Activated T-helper 9 cell treated with anti-CD3 and anti-CD28 coated beads, Interleukin-2, amount 50 U/mL, for 16 hours (primary cell): ENCODE data around the gene PRKD1.

Source experiments
- DNase-seq: peaks from one replicate; pipeline ENCODE4 v3.0.0-alpha.2; 2020; ENCODE audit warnings: low read depth

PRKD1 gene

DNA sequence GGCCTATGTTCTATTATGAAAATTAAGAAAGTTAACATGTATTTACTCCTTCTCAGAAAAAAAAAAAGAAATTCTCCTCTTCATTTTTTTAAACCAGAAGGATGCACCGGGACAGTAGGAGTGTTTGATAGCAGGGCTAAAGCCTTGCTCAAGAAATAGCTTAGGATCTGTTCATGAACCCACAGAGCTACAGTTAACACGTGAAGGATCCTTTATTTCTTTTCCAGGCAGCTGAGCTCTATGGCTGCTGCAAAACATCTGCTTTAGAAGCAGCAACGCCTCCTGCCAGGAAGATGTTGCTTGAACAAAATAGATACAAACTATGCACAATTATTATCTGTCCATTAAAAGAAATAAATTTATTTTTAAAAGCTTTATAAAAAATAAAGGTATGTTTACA lies 254.8 kb downstream of the PRKD1 start:
- no peak for DNase-seq

DNA sequence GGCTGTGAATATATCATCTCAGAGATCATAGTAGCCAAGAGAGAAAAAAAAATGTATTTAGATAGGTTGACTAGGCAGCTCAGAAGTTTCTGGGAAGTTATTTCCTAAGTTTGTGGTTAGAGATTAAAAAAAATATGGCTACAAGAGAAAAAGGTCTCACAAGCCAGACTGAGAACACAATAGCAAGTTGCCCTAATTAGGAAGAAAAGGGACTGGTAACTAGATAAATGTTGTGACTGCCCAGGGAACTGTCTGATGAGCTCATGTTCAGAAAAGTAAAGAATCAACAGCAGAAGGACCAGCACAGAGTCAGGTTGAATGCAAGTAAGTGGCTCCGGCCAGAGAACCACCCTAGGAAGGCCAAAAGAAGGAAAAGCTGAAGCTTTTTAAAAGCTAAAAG lies 256.6 kb downstream of the PRKD1 start:
- no peak for DNase-seq

DNA sequence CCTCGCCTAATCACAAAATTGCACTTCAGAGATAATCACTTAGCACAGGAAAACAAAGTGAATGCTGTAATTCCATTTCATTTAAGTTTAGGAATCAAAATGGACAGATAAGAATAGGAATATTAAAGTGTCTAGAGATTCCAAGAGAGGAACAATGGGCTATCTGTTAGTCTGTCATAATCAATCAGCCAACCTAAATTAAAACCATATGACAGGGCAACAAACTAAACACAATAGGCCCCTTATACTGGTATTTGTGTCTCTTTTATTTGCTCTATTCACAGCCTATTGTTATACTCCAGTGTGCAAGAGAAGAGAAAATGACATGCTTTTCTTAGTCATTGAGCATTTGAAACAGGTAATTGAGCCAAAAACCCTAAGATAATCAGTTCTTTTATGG lies 259.4 kb downstream of the PRKD1 start:
- DNase-seq, result no peak

DNA sequence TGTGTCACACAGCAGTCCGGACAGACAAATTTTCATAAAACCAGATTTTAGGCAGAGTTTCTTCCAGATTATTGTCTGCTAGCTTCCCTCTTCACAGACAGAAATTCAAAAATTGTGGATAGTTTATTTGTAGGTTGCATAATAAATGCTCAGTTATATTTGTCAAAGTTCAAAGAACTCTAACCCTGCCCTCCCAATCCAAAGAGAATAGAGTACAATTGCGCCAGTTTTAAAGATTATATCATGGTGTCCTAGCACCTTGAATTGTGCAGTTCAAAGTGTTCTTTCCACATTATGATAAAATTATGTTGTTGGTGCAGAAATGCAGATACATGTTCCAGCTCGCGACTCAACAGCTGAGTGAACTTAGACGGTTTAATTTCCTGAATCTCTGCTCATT lies 263.1 kb downstream of the PRKD1 start:
- DNase-seq, result no peak

DNA sequence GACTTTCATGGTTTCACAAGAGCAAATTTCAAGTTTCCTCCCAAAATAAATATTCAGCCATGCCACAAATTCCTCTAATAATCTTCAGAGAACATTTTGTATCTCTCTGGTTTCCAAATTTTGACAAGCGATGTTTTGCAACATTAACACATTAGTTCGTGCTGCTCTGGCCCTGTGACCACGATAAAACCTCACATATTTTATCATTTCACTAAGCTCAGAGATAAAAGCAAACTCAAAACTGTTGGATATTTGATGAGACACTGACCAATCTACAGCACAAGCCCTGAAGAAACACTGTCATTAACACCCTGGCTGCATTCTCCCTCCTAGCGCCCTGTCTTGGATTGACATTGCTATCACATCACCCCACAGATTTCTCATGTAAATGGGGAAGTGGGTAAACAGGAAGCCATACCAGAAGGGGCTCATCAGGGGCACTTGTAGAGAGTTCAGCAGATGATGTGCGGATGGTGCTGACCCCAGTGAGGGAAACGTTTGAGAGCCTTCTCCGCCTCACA lies 264.3 kb downstream of the PRKD1 start:
- no peak for DNase-seq

DNA sequence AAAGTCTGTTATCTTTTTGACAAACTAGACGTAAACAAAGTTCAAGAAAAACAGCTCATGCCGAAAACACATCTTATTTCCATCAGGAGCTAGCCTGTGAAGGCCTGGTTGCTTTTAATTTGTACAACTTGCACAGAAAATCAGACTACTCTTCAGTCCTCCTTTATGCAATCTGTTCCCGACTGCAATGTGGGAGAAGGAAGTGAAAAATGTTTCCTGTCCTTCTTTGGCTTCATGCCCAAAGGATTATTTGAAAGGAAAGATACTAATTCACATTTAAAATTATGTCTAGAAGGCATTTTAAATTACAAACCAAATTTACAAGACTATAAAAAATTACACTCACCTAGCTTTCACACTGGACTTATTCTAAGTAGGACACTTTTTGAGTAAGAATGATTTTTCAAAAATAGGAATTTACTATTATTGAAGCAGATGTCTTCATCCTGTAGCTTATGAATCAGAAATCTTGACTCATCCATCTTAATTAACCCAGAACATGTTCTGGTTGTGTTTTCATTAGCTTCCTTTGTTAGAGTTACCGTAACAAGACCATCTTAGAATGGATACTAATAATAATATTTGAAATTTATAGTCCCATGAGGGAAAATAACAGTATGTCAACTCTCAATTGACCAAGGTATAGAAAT lies 272.6 kb downstream of the PRKD1 start:
- DNase-seq, result no peak

DNA sequence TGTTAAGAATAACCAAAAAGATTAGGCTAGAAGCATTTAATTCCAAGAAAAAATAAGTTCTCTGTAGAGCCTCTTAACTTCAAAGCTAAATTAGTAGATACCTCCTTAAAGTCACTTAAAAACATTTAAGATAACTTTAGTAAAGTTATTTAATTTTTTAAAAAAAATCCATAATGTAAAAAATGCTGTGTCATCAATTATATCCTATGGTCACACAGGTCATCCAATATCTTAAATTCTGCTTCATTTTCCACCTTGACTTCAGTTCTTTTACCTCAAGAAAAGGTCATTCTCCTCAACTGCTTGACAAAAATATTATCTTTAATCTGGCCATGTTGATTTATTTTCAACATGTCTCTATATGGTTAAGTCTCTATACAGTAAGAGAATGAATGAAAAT lies 274.3 kb downstream of the PRKD1 start:
- no peak for DNase-seq

DNA sequence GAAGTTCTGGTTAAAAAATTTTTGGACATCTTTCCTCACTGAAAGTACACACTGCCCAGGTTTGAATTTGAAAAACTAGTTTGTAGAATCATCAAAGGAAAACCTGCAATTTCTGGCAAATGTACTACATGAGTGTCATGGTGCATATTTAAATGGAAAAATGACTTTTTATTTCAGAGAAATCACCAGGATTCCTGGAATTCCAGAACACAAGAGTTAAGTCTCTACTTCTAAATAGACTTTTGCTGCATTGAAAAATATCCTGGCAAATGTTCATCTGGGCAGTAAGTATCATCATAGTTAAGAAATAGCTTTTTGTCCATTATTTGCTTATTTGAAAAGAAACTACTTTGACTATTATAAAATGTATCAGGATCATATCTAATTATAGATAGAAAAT lies 275.1 kb downstream of the PRKD1 start:
- no peak for DNase-seq

DNA sequence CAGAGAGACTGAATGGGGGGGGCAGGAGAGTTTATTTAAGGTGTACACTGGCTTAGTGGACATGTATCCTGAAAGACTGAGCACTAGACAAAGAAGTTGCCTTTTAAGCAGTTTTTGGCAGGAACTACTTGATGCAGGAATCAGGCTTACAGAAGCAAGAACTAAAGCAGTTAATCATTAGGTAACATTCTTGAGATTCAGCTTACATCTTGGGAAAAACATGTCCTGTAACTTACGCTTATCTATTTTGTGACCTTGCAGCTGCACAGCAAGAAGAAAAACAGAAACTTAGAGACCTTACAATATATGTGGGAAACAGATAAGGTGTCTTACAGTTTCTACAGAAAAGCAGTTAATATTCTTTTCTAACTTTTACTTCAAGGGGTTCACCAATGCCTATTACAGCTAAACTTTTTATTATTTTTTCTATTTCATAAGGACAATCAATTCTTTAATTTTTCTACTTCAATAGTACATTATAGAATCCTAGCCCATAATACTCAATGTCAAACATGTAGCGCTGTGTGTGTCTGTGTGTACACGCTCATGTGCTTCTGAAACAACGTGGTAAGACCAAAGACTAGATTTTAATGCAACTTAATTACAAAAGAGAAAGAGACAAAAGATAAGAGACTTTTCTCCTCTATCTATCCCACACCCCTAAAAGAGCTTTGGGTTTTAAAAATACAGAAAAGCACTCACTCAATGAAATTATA lies 276.9 kb downstream of the PRKD1 start:
- no peak for DNase-seq

DNA sequence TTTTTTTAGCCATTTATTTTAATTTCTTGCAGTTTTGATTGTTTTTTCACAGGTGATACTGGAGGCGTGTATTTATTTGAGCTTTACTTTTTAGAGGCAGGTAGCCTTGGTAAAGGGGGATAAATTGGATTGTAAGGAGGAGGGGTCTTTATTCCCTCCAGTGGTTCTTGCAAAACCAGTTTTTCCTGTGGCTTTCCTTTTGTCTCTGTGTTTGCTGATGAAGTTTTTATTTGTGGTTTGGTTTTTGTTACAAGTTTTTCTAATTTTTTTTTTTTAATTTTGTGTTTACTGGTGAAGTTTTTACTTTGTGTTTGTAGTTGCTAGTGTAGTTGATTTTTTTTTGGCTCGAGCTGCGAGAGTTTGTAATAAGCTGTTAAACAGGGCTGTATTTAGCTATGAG lies 278.5 kb downstream of the PRKD1 start:
- DNase-seq, result no peak

DNA sequence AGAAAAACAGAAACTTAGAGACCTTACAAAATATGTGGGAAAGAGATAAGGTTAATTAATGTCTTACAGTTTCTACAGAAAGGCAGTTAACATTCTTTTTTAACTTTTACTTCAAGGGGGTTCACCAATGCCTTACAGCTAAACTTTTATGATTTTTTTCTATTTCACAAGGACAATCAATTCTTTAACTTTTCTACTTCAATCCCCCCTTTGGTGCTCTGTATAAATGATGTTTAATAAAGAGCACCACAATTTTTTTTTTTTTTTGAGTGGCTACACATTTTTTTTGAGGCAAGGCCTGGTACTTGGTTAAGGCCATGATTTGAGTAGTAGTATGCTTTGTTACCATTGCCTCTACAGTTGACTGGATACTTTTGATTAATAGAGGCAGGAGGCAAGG lies 279.6 kb downstream of the PRKD1 start:
- DNase-seq, result no peak

DNA sequence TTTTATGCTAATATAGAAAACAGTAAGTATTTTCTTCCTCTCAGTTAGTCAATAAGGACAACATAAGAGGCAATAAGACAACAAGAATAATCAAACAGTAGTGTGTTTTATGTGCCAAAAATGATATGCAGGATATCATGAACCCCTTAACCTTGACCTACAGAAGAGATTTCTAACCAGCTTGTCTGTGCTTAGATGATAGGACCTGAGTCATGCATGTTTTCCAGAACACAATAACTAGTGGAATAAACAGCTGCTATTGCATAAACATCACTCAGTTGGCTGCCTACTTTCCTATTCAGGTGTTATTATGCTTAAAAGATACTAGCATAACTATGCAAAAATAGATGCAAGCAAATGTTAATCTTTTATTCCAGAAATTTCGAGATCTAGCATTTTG lies 282.5 kb downstream of the PRKD1 start:
- DNase-seq, result no peak

DNA sequence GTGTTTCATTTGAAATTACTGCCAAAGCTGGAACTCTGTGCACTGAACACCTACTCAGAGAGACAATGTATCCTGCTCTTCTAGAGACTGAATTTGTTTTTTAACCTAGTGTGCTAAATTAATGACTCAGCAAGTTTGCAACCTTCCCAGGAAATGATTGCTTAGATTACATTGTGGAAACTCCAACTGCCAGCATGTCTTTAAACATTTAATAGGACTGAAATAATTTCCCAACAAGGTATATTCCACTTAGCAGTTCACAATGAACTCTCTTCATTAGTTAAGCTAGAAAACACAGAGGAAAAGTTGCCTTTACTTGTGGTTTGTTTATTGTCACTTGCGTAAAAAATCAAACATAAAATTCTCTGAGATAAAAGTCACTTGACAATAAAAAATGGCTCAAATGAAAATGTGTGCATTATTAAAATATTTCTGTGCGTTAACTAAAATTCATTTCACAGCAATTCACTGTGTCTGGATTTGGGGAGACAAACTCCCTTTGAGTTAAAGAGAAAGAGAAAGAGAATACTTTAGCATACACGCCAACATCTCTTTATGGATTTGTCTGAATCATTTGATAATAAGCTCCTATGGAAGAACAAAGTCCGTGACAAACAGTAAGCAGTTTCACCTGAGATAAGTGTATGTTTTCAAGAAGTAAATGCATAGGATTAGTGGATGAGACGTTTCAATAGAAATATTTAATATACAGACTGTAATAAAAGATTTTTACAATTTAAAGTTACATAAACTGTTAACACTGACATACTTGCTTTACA lies 284.0 kb downstream of the PRKD1 start:
- DNase-seq, result no peak

DNA sequence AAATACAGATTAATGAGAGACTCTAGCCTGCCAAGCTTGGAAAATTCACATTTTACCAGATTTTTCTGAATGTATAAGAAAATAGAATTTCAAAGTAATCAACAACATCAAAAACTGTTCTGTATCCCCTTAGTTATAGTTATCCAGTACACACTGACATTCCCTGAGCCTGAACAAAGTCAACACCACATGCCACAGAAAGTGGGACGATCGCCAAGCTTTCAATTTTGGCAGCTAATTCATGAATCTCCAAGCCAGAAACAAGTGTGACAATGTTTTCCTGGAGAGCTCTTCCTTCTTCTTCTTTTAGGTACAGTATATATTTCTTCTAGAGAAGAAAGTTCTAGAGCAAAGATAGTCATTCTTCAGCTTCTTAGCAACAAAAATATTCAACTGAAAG lies 290.2 kb downstream of the PRKD1 start:
- no peak for DNase-seq

DNA sequence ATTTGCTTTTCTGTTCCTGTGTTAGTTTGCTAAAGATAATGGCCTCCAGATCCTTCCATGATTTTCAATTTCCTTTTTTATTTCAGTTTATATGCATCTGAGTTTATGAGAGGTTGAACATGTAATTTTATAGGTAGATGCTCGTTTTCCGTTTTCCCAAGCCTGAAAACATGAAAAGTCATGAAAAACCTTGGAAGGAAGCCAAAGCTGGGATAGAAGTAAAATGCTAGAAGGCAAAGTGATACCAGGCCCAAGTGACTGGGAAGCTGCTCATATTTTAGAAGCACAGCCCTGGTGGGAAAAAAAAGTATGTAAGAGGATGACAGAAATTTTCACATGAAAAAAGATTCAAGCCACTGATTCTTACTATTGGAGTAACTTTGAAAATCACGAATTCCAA lies 290.8 kb downstream of the PRKD1 start:
- DNase-seq, result no peak

DNA sequence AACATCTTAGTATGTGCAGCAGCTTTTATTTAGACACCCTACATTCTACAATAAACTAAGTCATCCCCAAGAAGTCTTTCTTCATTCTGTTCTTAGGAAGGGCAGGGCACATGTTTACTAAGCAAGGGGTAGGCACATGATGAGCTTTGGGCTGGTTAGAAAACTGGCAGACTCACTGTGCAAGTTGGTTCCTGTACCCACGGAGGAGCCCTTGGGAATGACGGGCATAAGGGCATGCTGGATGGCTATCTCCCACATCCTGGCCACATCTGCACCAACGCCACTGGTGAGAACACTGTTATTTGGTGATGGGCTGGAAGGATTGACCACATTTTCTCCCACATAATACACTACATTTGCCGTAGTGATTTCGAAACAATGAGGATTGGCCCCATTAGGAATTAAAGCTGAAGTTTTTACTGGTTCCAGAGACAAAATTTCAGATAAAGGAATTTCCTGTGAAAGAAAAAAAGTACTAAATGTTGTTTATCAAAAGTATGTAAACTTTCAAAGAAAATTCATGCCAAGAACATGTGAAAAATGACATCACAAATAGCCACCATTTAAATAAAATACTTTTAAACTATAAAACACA lies 297.0 kb downstream of the PRKD1 start:
- DNase-seq, result no peak

DNA sequence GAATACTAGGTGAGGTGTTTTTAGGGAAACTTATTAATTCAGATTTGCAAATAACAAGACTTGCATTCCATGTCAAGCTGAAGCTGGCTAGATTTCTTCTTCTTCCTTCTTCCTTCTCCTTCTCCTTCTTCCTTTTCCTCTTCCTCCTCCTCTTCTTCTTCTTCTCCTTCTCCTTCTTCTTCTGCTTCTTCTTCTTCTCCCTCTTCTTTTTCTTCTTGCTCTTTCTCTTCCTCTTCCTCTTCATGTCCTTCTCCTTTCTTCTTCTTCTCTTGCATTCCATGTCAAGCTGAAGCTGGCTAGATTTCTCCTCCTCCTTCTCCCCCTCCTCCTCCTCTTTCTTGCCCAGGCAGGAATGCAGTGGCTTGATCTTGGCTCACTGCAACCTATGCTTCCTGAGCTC lies 297.8 kb downstream of the PRKD1 start:
- no peak for DNase-seq

DNA sequence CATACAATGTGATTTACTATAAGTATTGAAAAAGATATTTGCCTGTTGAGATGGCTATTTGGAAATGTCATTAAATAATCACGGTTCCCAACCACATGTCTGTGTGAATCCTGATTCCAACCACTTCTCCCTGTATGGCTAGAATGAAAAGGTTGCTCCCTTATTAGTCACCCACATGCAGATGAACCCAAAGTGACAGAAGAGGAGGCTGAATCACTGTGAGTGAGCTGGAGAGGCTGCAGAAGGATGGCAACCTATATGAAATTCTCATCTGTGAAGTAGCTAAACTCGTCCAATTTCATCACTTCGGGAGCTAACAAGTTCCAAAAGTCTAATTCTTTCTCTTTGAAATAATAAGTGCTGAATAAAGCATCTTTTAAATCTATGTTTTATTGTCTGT lies 300.5 kb downstream of the PRKD1 start:
- DNase-seq, result no peak

DNA sequence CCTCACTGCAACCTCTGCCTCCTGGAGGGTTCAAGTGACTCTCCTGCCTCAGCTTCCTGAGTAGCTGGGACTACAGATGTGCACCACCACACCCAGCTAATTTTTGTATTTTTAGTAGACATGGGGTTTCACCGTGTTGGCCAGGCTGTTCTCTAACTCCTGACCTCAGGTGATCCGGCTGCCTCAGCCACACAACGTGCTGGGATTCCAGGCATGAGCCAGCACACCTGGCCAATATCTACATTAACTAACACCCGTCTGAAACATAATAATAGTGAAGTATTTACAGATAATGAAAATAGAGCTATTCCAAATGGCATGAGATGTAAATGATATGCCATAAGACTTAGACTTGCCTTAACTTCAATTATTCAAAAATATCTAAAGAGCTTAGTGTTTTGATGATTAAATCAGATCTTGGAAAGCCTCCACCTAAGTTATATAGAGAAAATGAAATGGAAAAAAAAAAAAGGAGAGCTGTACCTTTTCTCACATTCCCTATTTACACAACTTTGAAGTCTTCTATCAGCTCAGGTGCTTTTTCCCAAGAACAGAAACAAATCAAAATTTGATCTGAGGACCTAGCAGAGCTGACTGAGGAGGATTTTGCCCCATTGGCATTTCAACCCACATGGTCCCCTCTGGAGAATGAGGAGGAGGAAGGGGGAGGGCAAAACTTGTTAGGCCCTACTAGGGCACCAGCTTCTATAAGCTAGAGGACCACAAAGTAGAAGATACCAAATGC lies 309.2 kb downstream of the PRKD1 start:
- DNase-seq, result no peak

DNA sequence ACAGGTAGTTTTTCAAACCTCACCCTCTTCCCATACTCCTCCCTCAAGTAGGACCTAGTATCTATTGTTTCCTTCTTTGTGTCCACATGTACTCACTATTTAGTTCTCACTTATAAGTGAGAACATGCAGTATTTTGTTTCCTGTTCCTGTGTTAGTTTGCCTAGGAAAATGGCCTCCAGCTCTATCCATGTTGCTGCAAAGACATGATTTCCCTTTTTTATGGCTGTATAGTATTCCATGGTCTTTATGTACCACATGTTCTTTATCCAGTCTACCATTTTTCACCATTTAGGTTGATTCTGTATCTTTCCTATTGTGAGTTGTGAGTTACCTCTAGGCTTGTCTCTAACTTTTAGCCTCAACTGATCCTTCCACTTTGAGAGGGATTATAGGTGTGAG lies 310.7 kb downstream of the PRKD1 start:
- no peak for DNase-seq

DNA sequence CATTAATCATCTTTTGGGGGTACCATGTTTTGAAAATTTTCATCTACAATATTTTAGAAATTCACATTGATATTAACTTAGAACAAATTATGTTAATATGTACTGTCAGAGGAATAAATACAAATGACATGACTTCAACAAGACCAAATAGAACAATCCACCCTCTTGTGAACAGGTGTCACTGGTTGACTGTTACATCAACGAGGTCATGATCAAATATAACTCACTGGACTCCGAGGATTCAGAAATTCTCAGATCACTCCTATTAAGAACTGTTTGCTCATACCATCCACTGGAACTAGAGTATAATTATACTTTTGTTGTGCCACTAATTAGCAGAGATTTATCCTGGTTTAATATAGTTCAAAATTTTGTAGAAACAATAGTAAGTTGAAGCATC lies 318.8 kb downstream of the PRKD1 start:
- DNase-seq, result no peak

DNA sequence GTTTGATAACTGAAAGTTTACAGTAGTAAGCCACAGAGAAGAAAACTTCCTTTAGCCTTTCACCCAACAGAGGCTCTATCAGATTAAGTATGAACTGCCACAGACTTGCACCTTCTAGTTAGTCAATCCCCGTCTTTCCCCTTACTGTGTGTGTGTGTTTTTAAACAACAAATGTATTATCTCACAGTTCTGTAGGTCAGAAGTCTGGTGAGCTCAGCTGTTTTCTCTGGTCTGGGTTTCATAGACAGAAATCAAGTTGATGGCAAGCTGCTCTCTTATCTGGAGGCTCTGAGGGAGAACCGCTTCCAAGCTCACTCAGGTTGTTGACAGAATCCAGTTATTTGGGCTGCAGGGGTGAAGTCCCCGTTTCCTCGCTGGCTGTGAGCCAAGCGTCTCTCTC lies 320.5 kb downstream of the PRKD1 start:
- DNase-seq, result no peak
